Measurements from ENCODE around the gene SIK2.

- TF ChIP-seq POLR2AphosphoS5 (IDR thresholded peaks at IDR 0.05) (no peak), POLR2A (IDR thresholded peaks at IDR 0.05) (no peak), EP300 (IDR thresholded peaks at IDR 0.05) (no peak)
- TF ChIP-seq, protein P1, sequence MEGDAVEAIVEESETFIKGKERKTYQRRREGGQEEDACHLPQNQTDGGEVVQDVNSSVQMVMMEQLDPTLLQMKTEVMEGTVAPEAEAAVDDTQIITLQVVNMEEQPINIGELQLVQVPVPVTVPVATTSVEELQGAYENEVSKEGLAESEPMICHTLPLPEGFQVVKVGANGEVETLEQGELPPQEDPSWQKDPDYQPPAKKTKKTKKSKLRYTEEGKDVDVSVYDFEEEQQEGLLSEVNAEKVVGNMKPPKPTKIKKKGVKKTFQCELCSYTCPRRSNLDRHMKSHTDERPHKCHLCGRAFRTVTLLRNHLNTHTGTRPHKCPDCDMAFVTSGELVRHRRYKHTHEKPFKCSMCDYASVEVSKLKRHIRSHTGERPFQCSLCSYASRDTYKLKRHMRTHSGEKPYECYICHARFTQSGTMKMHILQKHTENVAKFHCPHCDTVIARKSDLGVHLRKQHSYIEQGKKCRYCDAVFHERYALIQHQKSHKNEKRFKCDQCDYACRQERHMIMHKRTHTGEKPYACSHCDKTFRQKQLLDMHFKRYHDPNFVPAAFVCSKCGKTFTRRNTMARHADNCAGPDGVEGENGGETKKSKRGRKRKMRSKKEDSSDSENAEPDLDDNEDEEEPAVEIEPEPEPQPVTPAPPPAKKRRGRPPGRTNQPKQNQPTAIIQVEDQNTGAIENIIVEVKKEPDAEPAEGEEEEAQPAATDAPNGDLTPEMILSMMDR (IDR thresholded peaks at IDR 0.05): no peak
These were observed 32.9 kb downstream of the SIK2 start for GRCh38 chr11:111634981-111635705.
